ENCODE measurements around the gene DNLZ.
A peak's percentile ranks its signal among the peaks of the same experiment; 100 is the strongest.

Gene DNLZ

GRCh38 chr9:136375096-136375495 lies 11.6 kb upstream of the DNLZ start:
- DNase-seq (ENCODE audit: low read depth) = no peak
- H3K4me3 ChIP-seq (ENCODE audit: control insufficient read depth, low read depth, low read length) = no peak overlapping the region
- TF ChIP-seq, protein P1, sequence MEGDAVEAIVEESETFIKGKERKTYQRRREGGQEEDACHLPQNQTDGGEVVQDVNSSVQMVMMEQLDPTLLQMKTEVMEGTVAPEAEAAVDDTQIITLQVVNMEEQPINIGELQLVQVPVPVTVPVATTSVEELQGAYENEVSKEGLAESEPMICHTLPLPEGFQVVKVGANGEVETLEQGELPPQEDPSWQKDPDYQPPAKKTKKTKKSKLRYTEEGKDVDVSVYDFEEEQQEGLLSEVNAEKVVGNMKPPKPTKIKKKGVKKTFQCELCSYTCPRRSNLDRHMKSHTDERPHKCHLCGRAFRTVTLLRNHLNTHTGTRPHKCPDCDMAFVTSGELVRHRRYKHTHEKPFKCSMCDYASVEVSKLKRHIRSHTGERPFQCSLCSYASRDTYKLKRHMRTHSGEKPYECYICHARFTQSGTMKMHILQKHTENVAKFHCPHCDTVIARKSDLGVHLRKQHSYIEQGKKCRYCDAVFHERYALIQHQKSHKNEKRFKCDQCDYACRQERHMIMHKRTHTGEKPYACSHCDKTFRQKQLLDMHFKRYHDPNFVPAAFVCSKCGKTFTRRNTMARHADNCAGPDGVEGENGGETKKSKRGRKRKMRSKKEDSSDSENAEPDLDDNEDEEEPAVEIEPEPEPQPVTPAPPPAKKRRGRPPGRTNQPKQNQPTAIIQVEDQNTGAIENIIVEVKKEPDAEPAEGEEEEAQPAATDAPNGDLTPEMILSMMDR (conservative IDR thresholded peaks at IDR 0.05; ENCODE audit: control insufficient read depth, insufficient read depth, low read depth, low read length) = no peak

- TF ChIP-seq, protein P1 (conservative IDR thresholded peaks at IDR 0.05; ENCODE audit: control insufficient read depth, insufficient read depth, low read depth, low read length) = no peak
These were observed 10.6 kb upstream of the DNLZ start for GRCh38 chr9:136374183-136374575.

DNA sequence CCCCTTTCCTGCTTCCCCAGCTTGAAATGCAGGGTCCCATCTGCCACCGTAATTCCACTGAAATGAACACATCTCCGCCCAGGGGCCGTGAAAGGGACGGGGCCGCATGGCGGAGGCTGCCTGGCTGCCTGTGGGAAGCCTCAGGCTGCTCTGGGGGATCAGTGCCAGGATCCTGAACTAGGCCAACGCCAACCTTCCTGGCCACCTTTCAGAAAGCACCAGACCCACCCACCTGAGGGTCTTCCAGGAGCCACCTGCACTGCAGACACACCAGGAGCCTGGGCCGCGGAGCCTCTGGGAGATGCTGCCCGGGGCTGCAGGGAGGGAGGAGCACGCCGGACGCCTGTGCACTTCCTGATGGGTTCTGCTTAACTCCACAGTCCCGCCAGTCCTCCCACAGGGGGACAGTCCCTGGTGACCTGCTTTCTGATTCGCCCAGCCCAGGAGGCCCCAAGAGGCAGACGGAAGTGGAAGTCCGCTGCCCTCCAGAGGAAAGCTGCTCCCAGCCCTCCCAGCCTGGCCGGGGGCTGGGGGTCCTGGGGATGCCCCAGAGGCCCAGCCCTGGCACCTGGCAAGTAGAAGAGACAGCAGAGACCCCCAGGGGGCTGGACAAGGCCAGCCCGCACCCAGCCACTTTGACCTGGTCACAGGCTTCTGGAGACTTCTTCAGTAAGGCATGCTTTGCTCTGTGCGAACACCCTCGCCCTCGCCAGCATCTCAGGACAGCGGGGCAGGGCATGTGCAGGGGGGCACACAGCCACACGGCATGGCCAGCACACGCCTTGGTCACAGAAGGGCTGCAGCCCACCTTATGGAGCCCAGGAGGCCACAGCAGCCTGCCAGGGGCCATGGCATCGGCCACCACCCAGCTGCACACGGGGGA lies 10.0 kb upstream of the DNLZ start, which contains the start of gene CARD9:
TSS of gene CARD9 (minus strand) at position 370 of the 883 bp plus-strand sequence. CDS start 1,591 bp downstream, outside the sequence.
- TF ChIP-seq, protein P1 (conservative IDR thresholded peaks at IDR 0.05; ENCODE audit: control insufficient read depth, insufficient read depth, low read depth, low read length) = no peak
- DNase-seq (ENCODE audit: low read depth) = no peak

More at GRCh38 chr9:136374183-136374575, 10.6 kb upstream of the DNLZ start:
- H3K4me3 ChIP-seq (ENCODE audit: control insufficient read depth, low read depth, low read length) = no peak overlapping the region
- DNase-seq (ENCODE audit: low read depth) = no peak

DNA sequence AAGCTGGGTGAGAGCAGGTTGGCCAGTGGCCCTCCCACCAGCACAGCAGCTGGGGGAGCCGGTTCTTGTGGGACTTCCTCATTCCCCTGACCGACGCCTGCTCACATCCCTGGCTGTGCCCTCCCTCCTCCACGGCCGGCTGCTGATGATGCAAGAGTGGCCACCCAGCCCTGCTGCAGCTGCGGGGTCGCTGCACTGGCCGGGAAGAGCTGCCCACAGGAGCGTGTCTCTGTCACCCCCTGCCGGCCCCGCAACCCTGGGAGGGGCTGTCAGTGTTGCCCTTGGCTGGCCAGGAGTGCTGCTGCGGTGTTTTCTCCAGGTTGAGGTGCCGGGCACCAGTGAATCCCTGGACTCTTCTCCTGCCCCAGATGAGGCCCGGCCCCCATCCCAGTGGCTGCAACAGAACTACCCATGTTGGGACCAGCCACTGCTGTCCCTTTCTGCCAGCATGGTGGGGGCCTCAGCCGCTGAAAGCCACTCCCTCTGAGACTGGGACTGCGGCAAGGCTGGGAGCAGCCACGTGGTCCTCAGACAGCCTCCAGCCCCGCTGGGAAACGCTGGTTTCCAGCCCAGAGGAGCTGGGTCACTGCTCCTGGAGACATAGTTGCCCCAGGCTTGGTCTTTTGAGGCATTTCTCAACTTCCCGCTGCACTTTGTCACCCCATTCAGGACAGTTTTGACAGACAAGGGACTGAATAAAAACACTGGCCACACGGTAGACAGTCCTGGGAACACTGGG lies 9.2 kb upstream of the DNLZ start:
- TF ChIP-seq, protein P1 (conservative IDR thresholded peaks at IDR 0.05; ENCODE audit: control insufficient read depth, insufficient read depth, low read depth, low read length) = peak; percentile 4
- no peak overlapping the region for H3K4me3 ChIP-seq (ENCODE audit: control insufficient read depth, low read depth, low read length)
- peak; percentile 63 for DNase-seq (ENCODE audit: low read depth)

More for the DNA sequence above, 10.0 kb upstream of the DNLZ start, which contains the start of gene CARD9:
- no peak within 1 kb of the TSS for H3K4me3 ChIP-seq (ENCODE audit: control insufficient read depth, low read depth, low read length)

- DNase-seq (ENCODE audit: low read depth) = no peak
- H3K4me3 ChIP-seq (ENCODE audit: control insufficient read depth, low read depth, low read length) = no peak overlapping the region
- TF ChIP-seq, protein P1 (conservative IDR thresholded peaks at IDR 0.05; ENCODE audit: control insufficient read depth, insufficient read depth, low read depth, low read length) = no peak
These were observed 8.5 kb upstream of the DNLZ start for GRCh38 chr9:136372006-136372405.

GRCh38 chr9:136371533-136371880 lies 8.0 kb upstream of the DNLZ start:
- H3K4me3 ChIP-seq (ENCODE audit: control insufficient read depth, low read depth, low read length) = no peak overlapping the region
- DNase-seq (ENCODE audit: low read depth) = no peak
- TF ChIP-seq, protein P1 (conservative IDR thresholded peaks at IDR 0.05; ENCODE audit: control insufficient read depth, insufficient read depth, low read depth, low read length) = no peak
